ENCODE measurements around the gene TNNC1. TPM values are rescaled to one million over a fixed set of nuclear protein-coding genes. Genes with fewer than 3 reads are reported as not detected.

Gene TNNC1
- polyA plus RNA-seq, 4 donors, result 4.8 to 8.1 (median 7.6) TPM

DNA sequence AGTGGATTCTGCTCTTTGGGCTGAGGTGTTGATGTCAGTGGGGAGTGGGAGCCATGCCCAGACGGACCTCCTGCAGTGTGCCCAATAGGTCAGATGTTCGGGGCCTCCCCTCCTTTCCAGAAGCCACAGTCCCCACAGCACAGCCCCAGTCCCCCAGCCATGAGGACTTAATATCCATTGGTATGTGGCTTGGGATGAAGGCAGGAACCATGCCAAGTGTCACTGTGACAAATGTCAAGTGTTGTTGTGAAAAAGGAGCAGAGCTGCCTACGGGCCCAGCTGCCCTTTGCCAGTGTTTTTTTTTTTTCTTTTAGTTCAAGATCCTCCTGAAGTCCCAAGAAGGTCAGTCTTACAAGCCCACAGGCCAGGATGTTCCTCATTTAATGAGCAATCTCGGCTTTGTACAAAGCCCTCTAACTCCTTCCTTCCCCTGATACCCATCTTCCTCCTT is 21.1 kb downstream of the TNNC1 start:
- no peak for DNase-seq (ENCODE audit: low read depth in 4 of 4, low spot score in 2 of 4)

DNA sequence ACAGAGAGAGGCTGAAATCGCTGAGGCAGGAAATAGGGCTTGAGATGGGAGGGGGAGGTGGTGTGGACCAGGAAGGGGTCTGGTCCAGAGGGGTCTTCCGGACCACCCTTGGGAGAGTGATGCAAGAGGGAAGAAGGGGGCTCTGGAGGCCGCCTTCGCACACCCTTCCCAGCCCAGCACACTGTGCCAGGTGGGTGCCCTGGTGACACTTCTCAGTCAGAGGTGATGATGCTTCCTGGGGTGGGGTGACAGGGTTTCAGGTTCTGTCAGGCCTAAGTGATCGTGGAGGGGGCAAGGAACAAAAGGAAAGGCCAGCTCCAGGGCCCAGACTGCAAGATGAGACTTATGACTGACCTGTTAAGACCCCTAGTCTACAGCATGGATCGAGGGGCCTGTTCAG is 21.6 kb downstream of the TNNC1 start:
- DNase-seq (ENCODE audit: low read depth in 4 of 4, low spot score in 2 of 4), result no peak

DNA sequence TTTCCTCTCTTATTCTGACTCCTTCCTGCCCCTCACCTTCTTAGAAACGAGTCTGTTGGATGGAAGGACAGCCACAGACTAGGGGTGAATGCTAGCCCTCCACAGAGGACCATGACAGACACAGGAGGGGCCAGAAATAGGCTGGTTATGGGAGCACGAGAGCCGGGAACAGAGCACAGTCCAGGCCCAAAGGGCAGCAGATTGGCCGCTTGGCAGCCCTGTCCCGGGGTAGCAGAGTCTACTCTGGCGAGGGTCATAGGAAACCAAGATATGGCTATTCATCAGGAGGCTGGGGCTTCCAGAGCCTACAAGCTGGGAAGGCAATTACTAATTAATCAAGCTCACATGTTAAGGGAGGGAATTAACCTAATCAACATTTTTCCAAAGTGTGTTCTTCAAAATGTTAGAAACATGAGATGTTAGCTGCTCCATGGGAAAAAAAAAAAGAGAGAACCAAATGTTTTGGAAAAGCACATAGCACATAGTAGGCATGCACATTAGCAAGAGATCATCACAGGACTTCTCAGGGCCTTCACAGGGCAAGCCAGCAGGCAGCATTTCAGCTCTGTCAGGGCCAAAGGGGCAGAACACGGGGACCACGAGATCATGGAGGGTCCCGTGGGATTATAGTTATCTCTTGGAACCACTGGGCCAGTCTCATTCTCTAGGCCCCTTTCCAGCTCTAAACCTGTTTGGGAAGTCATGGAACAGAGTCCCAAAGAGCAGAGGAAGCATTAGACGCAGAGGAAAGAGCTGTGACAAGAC is 22.2 kb downstream of the TNNC1 start:
- no peak for DNase-seq (ENCODE audit: low read depth in 4 of 4, low spot score in 2 of 4)

- DNase-seq (ENCODE audit: low read depth in 4 of 4, low spot score in 2 of 4), result no peak
Measured at GRCh38 chr3:52430416-52430810, 23.4 kb downstream of the TNNC1 start.

DNA sequence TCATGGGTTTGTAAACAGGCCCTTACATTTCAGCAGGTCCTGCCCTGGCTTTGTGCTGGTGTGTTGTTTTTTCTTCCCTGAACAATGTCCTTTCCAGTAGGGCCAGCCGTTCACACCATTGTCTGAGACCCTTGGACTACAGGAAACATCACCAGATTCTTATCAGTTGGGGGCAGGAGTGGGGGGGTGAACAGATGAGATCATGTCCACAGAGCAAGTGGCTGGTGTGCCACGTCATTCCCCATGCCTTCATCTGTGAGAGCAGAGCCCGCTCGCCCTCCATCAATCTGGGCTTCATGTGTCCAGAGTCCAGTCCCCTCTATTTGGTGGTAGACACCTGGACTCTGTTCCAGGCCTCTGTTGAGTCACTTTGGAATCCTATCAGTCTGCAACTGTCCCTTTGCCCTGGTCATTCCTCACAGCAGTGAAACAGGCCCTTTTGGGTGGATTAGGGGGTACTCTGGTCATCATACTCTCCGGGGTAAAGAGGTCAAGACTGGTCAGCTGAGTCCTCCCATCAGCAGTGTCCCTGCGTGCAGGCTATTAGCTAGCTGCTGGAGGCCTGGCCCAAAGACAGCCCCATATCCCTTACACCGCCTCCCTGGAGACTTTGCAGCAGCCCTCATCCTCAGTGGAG is 23.9 kb downstream of the TNNC1 start:
- no peak for DNase-seq (ENCODE audit: low read depth in 4 of 4, low spot score in 2 of 4)

- no peak for DNase-seq (ENCODE audit: low read depth in 4 of 4, low spot score in 2 of 4)
Measured at GRCh38 chr3:52429031-52429430, 24.8 kb downstream of the TNNC1 start.

DNA sequence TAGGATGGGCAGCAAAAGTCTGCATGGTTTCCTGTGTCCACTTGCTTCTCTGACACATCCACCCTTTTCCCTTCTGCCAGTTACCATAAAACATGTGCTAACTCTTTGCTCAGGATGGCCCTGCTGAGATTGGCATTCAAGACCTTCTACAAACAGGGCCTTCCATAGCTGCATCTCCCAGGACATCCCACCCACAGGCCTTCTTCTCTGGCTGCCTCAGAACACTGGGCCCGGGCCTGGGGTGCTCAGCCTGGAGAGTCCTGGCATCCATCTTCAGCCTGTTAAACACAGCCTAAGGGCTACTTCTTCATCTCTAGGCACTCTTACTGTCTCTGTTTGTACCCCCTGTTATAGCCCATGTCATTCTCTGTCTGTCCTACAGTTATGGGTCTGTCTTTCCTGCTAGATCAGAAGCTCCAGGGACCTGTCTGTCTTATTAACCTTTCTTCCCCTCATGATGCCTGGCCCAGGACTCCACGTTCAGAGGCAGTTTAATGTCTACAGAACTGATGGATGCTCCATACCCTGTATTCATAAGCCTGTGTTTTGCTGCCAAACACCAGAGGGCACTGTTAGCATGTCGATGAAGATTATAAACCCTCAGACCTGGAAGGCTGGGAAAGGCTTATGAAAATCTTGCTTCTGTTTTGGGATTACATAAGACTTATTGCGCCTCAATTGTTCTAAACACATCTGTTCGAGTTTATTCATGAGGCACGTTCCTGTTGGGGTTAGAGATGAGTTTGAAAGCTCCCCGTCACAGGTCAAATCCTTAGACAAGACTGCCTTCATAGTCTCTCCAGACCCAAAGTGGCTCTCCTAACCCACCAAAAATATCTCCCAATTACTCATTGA is 25.5 kb downstream of the TNNC1 start:
- DNase-seq (ENCODE audit: low read depth in 4 of 4, low spot score in 2 of 4), result peak in 1 of 4 donors; percentile 63

GRCh38 chr3:52423173-52423572 is 30.7 kb downstream of the TNNC1 start:
- DNase-seq (ENCODE audit: low read depth in 4 of 4, low spot score in 2 of 4), result no peak

DNA sequence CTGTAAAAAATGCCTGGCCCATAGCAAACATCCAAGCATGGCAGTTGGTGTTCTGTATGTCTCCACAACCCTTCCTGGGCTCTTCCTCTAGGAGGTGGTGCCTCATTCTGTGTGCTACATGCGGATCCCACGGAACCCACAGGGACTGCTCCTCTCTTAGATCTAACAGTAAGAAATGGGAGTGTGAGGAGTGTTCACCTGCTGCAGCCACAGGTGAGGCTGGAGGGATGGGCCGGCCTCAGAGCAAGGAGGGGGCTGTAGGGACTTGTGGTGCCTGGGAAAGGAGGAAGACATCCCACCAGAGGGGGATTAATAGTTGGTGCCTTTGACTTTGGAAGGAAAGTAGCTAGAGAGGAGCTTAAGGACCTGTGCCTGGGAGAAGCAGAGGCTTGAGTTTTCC is 31.2 kb downstream of the TNNC1 start:
- no peak for DNase-seq (ENCODE audit: low read depth in 4 of 4, low spot score in 2 of 4)

DNA sequence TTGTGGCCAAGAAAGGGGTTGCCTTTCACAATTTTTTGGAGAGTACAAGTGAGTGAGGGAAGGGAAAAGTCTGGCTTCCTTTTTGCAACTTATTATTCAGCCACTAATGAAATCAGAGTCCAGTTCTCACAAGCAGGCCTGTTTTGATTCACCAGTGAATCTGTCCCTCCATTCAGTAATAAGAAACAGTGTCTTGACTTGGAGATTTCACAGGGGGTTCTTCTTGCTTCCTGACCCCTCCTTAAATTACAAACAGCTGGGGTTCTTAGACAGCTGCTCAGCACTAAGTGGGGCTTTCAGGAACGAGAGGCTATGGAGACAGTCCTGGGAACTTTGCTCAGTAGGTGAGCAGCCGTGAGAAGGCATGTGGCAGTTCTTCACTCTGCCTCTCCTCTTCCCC is 33.5 kb downstream of the TNNC1 start:
- no peak for DNase-seq (ENCODE audit: low read depth in 4 of 4, low spot score in 2 of 4)

DNA sequence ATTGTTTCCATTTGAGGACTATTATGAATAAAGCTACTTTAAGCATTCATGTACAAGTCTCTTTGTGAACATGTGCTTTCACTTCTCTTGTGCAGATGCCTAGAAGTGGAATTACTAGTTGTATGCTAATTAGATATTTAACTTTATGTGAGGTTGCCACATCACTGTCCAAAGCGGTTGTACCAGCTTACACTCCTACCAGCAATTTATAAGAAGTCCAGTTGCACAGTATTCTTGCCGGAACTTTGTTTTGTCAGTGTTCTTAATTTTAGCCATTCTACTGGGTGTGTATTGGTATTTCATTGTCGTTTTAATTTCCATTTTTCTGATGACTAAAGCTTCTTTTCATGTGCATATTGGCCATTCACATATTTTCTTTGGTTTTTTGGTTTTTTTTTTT is 38.0 kb downstream of the TNNC1 start:
- no peak for DNase-seq (ENCODE audit: low read depth in 4 of 4, low spot score in 2 of 4)

GRCh38 chr3:52408466-52408865 is 45.4 kb downstream of the TNNC1 start:
- no peak for DNase-seq (ENCODE audit: low read depth in 4 of 4, low spot score in 2 of 4)

GRCh38 chr3:52407779-52408178 is 46.1 kb downstream of the TNNC1 start:
- DNase-seq (ENCODE audit: low read depth in 4 of 4, low spot score in 2 of 4), result no peak

DNA sequence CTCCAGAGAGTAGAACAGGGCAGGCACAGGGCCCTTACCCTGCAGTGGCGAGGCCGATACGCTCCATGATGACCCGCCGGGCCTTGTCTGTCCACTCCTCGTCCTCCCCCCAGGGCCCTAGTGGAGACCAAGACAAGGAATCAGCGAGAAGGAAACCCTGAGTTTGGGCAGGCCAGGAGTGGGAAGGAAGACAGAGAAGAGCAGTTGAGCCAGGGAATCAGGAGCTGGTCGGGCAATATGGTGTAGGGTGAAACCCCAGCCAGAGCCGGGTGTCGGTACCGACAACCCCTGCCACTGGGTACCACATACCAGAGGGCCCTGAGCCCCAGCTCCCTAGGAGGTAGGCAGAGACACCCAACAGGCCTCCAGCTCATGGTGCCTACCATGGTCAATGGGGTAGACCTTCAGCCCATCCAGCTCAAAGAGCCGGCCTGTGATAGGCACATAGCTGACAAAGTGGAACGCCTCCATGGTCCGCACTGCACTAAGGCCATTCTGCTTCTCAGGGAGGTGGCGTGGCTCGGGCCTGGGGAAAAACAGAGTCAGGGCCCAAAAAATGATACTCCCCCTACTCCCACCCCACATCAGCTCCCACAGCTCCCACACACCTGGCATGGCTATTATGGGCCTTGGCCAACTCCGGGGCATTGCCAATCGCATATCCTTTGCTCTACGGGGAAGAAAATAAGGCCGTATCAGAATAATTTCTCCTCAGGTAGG is 46.9 kb downstream of the TNNC1 start:
- DNase-seq (ENCODE audit: low read depth in 4 of 4, low spot score in 2 of 4), result no peak

DNA sequence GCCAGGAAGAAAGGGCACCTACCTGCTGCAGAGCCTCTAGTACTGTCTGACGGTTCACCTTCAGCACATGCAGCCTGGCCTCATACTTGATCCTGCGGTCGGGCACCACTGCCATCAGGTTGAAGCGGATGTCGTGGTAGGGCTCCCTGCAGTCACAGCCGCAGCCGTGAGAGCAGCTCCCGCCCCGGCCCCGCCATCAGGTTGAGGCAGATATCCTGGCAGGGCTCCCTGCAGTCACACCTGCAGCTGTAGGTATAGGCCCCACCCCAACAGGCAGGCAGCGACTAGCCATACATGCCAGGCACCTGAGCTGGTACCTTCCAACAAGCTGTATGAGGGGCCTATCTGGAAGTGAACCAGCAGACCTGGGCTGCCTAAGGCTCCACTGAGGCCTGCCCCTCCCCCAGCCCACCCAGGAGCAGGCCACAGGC is 47.6 kb downstream of the TNNC1 start:
- DNase-seq (ENCODE audit: low read depth in 4 of 4, low spot score in 2 of 4), result no peak

DNA sequence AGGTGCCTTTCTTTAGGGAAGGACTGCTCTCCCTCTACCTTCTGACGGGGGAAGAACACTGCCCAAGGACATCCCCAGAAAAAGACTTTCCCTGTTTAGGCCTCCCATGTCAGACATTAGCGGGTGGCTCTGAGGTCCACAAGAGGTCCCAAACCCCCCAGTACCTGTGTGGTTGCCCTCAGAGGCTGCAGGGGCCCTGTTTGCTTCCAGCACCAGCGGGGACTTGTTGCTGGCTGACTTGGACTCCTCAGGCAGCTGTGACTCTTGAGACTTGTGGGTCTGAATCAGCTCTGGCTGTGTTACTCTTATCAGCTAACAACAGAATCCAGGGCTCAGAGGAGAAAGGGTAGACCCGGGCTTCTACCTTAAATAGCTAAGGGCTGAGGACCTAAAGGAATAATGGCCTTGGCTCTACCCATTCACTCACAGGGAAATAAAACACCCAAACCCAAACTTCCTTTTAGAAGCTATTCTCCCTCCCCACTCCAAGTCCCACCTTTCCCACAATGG is 48.2 kb downstream of the TNNC1 start:
- DNase-seq (ENCODE audit: low read depth in 4 of 4, low spot score in 2 of 4), result no peak

- no peak for DNase-seq (ENCODE audit: low read depth in 4 of 4, low spot score in 2 of 4)
Measured at GRCh38 chr3:52405066-52405465, 48.8 kb downstream of the TNNC1 start.

DNA sequence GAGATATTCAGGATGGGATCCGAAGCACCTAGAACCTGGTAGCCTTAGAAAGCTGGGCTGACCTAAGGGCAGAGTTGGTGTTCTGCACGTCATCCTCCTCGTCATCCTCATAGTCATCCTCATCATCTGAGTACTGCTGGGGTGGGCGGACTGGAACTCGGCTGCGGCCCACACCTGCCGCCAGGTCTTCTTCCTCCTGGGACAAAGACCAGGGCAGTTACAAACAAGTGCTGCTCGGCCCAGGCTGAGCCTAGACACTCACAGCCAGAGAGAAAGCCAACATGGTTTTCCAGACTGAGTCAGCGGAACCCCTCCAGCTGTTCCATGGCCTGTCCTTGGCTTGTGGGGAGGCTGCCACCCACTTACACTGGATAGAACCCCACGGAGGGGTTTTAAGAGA is 49.5 kb downstream of the TNNC1 start:
- DNase-seq (ENCODE audit: low read depth in 4 of 4, low spot score in 2 of 4), result no peak

- no peak for DNase-seq (ENCODE audit: low read depth in 4 of 4, low spot score in 2 of 4)
Measured at GRCh38 chr3:52403955-52404354, 49.9 kb downstream of the TNNC1 start.

DNA sequence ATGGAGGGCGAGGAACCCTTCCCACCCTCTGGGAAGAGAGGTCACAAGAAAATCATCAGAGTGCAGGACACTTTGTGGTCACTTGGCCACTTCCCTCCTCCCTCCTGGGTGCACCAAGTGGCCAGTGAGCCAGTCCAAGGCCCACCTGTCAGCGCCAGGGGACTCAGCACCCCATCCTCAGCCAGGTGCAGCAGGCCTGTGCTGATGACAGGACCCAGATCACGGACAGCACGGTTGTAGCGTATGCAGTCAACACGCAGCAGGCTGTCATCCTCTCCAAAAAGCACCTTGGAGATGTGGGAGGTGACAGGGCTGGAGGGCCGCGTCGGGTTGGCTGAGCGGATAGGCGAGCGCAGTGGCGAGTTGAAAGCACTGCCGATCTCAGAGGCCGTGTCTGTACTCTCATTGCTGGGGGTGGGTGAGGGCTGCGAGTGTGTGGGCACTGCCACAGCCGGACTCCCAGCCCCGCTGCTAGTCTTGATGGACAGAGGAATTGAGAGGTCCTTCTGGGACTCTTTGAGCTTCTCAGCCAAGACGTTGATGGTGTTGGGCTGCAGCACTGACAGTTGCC is 50.5 kb downstream of the TNNC1 start:
- DNase-seq (ENCODE audit: low read depth in 4 of 4, low spot score in 2 of 4), result no peak

All from left renal cortex interstitium (tissue), 4 donors.